Measurements from ENCODE around the gene NPB. TPM values are rescaled to one million over a fixed set of nuclear protein-coding genes. Genes with fewer than 3 reads are reported as not detected.

The NPB gene
- total RNA-seq, 1 donor from 2014 or later: 0.96 TPM

GRCh38 chr17:81920612-81921536 lies 18.8 kb downstream of the NPB start:
- TF ChIP-seq CTCF (IDR thresholded peaks at IDR 0.05; ENCODE audit: partially characterized antibody, unreplicated experiment): no peak
- Mint-ChIP-seq H3K27me3 (ENCODE audit: unreplicated experiment) (peaks cover 4% of the 10 kb centered on the region), H3K27ac (ENCODE audit: unreplicated experiment) (no peak overlapping the region), H3K4me3 (ENCODE audit: unreplicated experiment) (peak overlapping the region; percentile 72), H3K9me3 (ENCODE audit: unreplicated experiment) (peaks cover 4% of the 10 kb centered on the region), H3K4me1 (ENCODE audit: low read depth, unreplicated experiment) (peaks cover 28% of the 10 kb centered on the region), H3K36me3 (ENCODE audit: unreplicated experiment) (peaks cover 5% of the 10 kb centered on the region)
- DNase-seq: no peak

- no peak overlapping the region for H3K4me3 Mint-ChIP-seq (ENCODE audit: unreplicated experiment)
- peaks cover 5% of the 10 kb centered on the region for H3K36me3 Mint-ChIP-seq (ENCODE audit: unreplicated experiment)
- H3K4me1 Mint-ChIP-seq (ENCODE audit: low read depth, unreplicated experiment): peaks cover 34% of the 10 kb centered on the region
- TF ChIP-seq CTCF (IDR thresholded peaks at IDR 0.05; ENCODE audit: partially characterized antibody, unreplicated experiment): no peak
- peaks cover 9% of the 10 kb centered on the region for H3K9me3 Mint-ChIP-seq (ENCODE audit: unreplicated experiment)
- H3K27me3 Mint-ChIP-seq (ENCODE audit: unreplicated experiment): peaks cover 7% of the 10 kb centered on the region
- H3K27ac Mint-ChIP-seq (ENCODE audit: unreplicated experiment): no peak overlapping the region
- no peak for DNase-seq
Observed at GRCh38 chr17:81921537-81921862, 19.5 kb downstream of the NPB start.

- Mint-ChIP-seq H3K36me3 (ENCODE audit: unreplicated experiment) (peaks cover 5% of the 10 kb centered on the region), H3K9me3 (ENCODE audit: unreplicated experiment) (peaks cover 10% of the 10 kb centered on the region), H3K27me3 (ENCODE audit: unreplicated experiment) (peaks cover 8% of the 10 kb centered on the region), H3K4me1 (ENCODE audit: low read depth, unreplicated experiment) (peaks cover 31% of the 10 kb centered on the region), H3K27ac (ENCODE audit: unreplicated experiment) (no peak overlapping the region), H3K4me3 (ENCODE audit: unreplicated experiment) (peak overlapping the region; percentile 30)
- no peak for TF ChIP-seq CTCF (IDR thresholded peaks at IDR 0.05; ENCODE audit: partially characterized antibody, unreplicated experiment)
- no peak for DNase-seq
Observed at GRCh38 chr17:81921996-81922565, 20.0 kb downstream of the NPB start.

- TF ChIP-seq CTCF (IDR thresholded peaks at IDR 0.05; ENCODE audit: partially characterized antibody, unreplicated experiment): no peak
- Mint-ChIP-seq H3K27ac (ENCODE audit: unreplicated experiment) (no peak overlapping the region), H3K36me3 (ENCODE audit: unreplicated experiment) (peaks cover 5% of the 10 kb centered on the region), H3K4me1 (ENCODE audit: low read depth, unreplicated experiment) (peaks cover 28% of the 10 kb centered on the region), H3K27me3 (ENCODE audit: unreplicated experiment) (peaks cover 8% of the 10 kb centered on the region), H3K4me3 (ENCODE audit: unreplicated experiment) (peak overlapping the region; percentile 34), H3K9me3 (ENCODE audit: unreplicated experiment) (peaks cover 10% of the 10 kb centered on the region)
- no peak for DNase-seq
Observed at GRCh38 chr17:81922566-81923301, 20.7 kb downstream of the NPB start.
